GM18502 (cell line): ENCODE data around the gene MYO15B.

ENCODE experiments used
- ATAC-seq: cut with Tn5 transposase; IDR thresholded peaks from one replicate; pipeline ENCODE4 v1.9.1; 2021; ENCODE audit warnings: mild to moderate bottlenecking; ENCODE audit not compliant: unreplicated experiment, poor library complexity

MYO15B gene

GRCh38 chr17:75650874-75651273, 63.3 kb downstream of the MYO15B start:
- no peak for ATAC-seq

- no peak for ATAC-seq
Measured at GRCh38 chr17:75652341-75652740, 64.7 kb downstream of the MYO15B start.

- no peak for ATAC-seq
Measured at GRCh38 chr17:75652934-75653549, 65.4 kb downstream of the MYO15B start.

DNA sequence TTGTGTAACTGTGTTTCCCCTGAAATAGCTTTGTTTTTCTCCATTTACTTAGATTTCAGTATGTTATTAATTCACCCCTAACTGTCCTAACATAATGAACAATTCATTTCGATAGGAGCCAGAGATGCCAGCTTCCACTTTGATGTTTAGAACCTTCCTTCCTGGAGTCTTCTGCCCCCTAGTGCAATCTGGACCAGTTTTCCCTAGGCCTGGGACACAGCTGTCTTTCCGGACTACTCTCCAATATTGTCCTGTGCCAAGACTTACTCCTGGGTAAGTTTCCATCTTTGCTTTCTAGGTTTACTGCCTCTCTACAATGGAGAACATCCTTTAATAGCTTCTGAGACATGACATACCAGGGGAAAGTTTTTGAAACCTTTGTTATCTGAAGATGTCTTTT, 66.6 kb downstream of the MYO15B start:
- ATAC-seq, result no peak

GRCh38 chr17:75658237-75658636, 70.6 kb downstream of the MYO15B start:
- no peak for ATAC-seq

DNA sequence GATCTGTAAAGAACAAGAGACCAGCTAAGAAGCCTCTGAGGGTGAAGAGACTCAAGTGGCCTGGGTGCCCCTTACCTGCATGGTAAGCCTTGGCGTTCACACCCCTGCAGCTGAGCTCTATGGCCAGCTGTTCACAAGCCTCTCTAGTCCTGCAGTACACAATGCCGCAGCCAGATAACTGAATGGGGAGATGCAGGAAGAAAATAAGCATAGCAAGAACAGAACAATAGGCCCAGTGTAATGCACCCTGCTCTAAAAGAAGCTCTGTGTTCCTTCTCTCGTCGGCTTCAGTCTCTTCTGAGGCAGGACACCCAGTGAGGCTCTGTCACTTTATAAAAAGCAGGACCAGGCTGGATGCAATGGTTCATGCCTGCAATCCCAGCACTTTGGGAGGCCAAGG, 73.9 kb downstream of the MYO15B start:
- no peak for ATAC-seq

GRCh38 chr17:75662511-75662910, 74.9 kb downstream of the MYO15B start:
- no peak for ATAC-seq

GRCh38 chr17:75664099-75664549, 76.5 kb downstream of the MYO15B start:
- ATAC-seq, result peak; percentile 78

DNA sequence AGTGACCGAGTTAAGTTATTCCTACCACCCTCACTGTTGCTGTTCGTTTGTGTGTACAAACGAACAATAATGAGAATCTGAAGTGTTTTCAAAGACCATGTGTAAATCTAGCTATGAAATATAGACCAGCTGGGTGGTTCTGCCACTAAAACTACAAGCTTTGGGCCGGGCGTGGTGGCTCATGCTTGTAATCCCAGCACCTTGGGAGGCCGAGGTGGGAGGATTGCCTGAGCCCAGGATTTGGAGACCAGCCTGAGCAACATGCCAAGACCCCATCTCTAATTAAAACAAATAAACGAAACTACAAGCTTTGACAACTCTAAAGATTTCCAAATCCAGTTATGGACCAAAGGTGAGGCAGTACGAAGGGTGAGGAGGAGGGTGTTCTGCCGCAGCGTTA, 78.4 kb downstream of the MYO15B start:
- ATAC-seq, result no peak

GRCh38 chr17:75666959-75667790, 79.6 kb downstream of the MYO15B start, which contains the start of the genes RECQL5 and SAP30BP:
TSS of gene RECQL5 (minus strand) at chr17:75667154. CDS start at chr17:75666557, 597 bp downstream.
TSS of gene SAP30BP (plus strand) at chr17:75667338. CDS start at chr17:75667373, 35 bp downstream.
- ATAC-seq, result peak; percentile 70

DNA sequence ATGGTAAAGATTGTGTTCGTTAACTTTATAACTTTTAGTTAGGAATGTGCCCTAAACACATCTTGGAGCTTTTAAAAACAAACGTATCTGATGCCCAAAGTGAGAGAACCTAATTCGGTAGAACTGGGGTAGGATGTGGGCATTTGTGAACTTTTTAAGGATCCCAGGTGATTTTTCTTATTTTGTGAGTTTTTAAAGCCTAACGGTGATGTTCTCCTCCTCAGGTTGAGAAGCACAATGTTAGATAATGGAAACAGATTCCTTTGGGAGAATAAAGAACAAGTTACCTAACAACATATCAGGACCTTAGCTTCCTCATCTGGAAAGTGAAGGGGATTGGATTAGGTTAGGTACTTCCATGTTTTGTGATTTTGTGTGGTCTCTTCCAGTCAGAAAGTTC, 80.2 kb downstream of the MYO15B start:
- ATAC-seq, result no peak

GRCh38 chr17:75668489-75668888, 80.9 kb downstream of the MYO15B start:
- ATAC-seq, result no peak

- ATAC-seq, result no peak
Measured at GRCh38 chr17:75670868-75671267, 83.3 kb downstream of the MYO15B start.

GRCh38 chr17:75672011-75672410, 84.4 kb downstream of the MYO15B start:
- ATAC-seq, result no peak

DNA sequence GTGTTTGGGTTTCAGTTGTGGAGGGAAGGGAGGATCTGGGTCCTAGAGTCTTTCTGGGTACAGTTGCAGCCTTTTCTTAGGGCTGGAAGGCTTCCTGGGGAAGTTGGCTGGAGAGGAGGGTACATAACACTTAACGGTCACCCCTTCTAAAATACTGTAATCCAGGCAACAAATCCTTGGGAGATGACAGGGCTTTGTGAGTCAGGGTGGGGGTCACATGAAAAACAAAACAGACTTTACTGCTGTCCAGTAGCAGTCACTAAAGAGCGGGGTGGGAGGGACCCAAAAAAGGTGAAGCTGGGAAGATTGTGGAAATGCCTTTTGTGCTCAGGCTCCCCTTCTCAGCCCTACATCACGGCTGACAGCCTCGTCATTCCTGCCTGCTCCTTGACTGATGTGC, 85.9 kb downstream of the MYO15B start:
- ATAC-seq, result no peak
